Measurements from ENCODE around the gene MSH4.
"Not testable (repeated sequence)": the region's sequence is repeated elsewhere in the genome, so short reads cannot be mapped to it uniquely, and the experiment has no call there.

Gene MSH4

DNA sequence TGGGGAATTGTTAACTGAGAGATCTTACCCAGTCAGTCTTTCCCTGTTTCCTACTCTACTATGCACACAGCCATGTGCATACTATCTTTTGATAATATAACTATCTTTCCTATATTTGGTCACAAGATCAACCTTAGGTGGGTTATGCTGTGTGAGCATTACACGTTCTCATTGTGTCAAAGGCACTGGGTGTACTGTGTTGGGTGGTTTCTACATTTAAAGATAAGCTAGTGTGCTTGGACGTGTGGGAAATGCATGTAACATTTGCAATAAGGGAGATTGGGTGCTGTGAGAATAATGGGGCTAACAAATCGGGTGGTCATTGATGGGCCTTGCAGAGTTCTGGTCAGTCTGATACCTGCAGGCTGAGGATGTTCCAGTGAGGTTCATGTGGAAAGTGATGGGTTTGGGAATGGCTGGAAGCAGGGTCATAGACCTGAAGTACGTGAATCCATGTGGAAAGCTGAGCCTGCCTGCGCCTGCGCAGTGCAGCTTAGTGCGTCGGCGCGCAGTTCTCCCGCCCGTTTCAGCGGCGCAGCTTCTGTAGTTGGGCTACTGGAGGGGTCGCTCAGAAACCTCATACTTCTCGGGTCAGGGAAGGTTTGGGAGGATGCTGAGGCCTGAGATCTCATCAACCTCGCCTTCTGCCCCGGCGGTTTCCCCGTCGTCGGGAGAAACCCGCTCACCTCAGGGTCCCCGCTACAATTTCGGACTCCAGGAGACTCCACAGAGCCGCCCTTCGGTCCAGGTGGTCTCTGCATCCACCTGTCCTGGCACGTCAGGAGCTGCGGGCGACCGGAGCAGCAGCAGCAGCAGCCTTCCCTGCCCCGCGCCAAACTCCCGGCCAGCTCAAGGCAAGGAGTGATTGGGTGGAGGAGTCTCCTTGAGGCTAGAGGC, at the start of gene MSH4:
Gene MSH4, plus strand, starts transcription at position 507 of the 897 bp plus-strand sequence. Its CDS starts 104 bp downstream, at position 611.
- no peak for DNase-seq (ENCODE audit: low read depth)
- no peak for TF ChIP-seq CTCF (IDR thresholded peaks at IDR 0.05; ENCODE audit: control insufficient read depth, extremely low read depth, insufficient read depth)
- H3K4me3 ChIP-seq (ENCODE audit: low read depth, low read length): no peak within 1 kb of the TSS

- not testable (repeated sequence) for DNase-seq (ENCODE audit: low read depth)
These were observed 39.5 kb upstream of the MSH4 start for GRCh38 chr1:75757210-75757609.

GRCh38 chr1:75758543-75758942, 38.1 kb upstream of the MSH4 start:
- H3K4me3 ChIP-seq (ENCODE audit: low read depth, low read length); DNase-seq (ENCODE audit: low read depth): not testable (repeated sequence)

More at GRCh38 chr1:75757210-75757609, 39.5 kb upstream of the MSH4 start:
- H3K4me3 ChIP-seq (ENCODE audit: low read depth, low read length): not testable (repeated sequence)

- DNase-seq (ENCODE audit: low read depth): no peak
- TF ChIP-seq CTCF (IDR thresholded peaks at IDR 0.05; ENCODE audit: control insufficient read depth, extremely low read depth, insufficient read depth): no peak
- no peak overlapping the region for H3K4me3 ChIP-seq (ENCODE audit: low read depth, low read length)
These were observed 32.5 kb upstream of the MSH4 start for GRCh38 chr1:75764057-75764655.

DNA sequence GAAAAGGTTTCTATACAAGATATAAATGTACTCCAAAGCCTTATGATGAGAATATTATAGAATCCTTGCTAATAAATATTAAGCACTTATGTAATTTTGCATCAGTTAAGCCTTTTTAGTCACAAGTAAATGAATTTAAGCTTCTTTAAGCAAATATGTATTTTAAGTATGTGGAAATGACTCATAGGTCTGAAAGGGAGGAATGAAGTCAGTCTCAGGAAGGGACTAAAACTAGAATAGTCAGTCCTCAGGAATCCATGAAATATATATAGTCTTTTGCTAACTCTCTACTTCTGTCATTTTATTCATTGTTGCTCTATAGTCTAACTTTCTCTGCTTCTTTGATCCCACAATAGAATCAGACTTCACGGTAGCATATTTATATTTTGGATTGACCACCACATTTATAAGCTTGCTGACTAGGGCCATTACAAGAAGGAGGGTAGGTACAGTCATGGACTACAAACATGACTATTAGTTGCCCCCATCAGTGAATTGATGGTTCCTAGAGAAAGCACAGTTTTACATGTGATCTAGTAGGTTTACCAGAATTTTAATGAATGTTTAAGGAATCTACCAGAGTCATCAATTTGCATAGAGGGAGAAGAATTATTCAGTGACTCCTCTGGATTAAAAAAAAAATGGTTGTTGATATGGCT, 30.9 kb upstream of the MSH4 start:
- no peak for TF ChIP-seq CTCF (IDR thresholded peaks at IDR 0.05; ENCODE audit: control insufficient read depth, extremely low read depth, insufficient read depth)
- DNase-seq (ENCODE audit: low read depth): no peak
- H3K4me3 ChIP-seq (ENCODE audit: low read depth, low read length): no peak overlapping the region

GRCh38 chr1:75768016-75768415, 28.7 kb upstream of the MSH4 start:
- H3K4me3 ChIP-seq (ENCODE audit: low read depth, low read length): no peak overlapping the region
- DNase-seq (ENCODE audit: low read depth): no peak

DNA sequence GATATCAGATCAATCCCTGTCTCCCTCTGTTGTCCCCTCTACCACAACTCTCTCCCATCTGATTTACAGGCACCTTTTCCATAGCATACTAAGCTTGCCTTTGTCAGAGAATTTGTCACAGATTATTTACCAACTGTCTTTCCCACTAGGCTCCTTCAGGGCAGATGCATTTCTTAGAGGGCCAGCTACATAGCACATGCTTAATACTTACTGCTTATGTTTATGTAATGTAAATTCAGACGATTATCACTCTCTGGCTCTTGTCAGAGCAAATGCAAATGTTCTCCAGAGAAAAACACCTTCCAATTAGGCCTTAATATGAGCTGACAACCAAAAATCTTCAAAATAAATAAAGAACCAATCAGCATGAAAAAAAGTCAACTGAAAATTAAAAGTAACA, 25.9 kb upstream of the MSH4 start:
- no peak overlapping the region for H3K4me3 ChIP-seq (ENCODE audit: low read depth, low read length)
- no peak for DNase-seq (ENCODE audit: low read depth)
- no peak for TF ChIP-seq CTCF (IDR thresholded peaks at IDR 0.05; ENCODE audit: control insufficient read depth, extremely low read depth, insufficient read depth)

More at GRCh38 chr1:75768016-75768415, 28.7 kb upstream of the MSH4 start:
- no peak for TF ChIP-seq CTCF (IDR thresholded peaks at IDR 0.05; ENCODE audit: control insufficient read depth, extremely low read depth, insufficient read depth)
